Ascending aorta (tissue), 2 donors: ENCODE results near the gene DNAJB11. TPM values are rescaled to one million over a fixed set of nuclear protein-coding genes. Genes with fewer than 3 reads are reported as not detected.

ENCODE experiments used
- DNase-seq, 2 donors: peaks; one replicate each; pipeline ENCODE4 v3.0.0-alpha.2; 2019; ENCODE audit warnings: low spot score in 2 of 2
- H3K27ac ChIP-seq, 2 donors: fragments of 200-600 bp; sonication (generic); one replicate each; pipeline ENCODE4 v1.5.1; 2016 to 2017; ENCODE audit warnings: mild to moderate bottlenecking in 1 of 2
- H3K27me3 ChIP-seq: fragments of 200-600 bp; sonication (generic); one replicate; pipeline ENCODE4 v1.5.1; 2017
- H3K36me3 ChIP-seq, 2 donors: fragments of 200-600 bp; sonication (generic); one replicate each; pipeline ENCODE4 v1.5.1; 2016
- H3K4me1 ChIP-seq, 2 donors: fragments of 200-600 bp; sonication (generic); one replicate each; pipeline ENCODE4 v1.5.1; 2016 to 2017; ENCODE audit warnings: mild to moderate bottlenecking in 1 of 2
- H3K4me3 ChIP-seq, 2 donors: fragments of 200-600 bp; sonication (generic); one replicate each; pipeline ENCODE4 v1.5.1; 2016 to 2017; ENCODE audit warnings: mild to moderate bottlenecking in 1 of 2
- H3K9me3 ChIP-seq, 2 donors: fragments of 200-600 bp; sonication (generic); one replicate each; pipeline ENCODE4 v1.5.1; 2016
- CTCF ChIP-seq, 3 experiments: fragments of 200-600 bp in 2 of 3; fragments of 450-650 bp in 1 of 3; sonication (generic) in 2 of 3; IDR thresholded peaks; one replicate each; pipeline ENCODE4 v1.5.1; 2016 to 2019; ENCODE audit warnings: antibody characterized with exemption in 3 of 3, mild to moderate bottlenecking in 1 of 3, moderate library complexity in 1 of 3
- intact Hi-C: fragments of 100-400 bp; cut with DNase I; formaldehyde crosslinking; loops from one replicate; pipeline ENCODE4 v1.15.1; 2023
- total RNA-seq: library from RNA; depleted of rRNA; stranded (reverse); fragments of >200 nt; gene quantifications from one replicate; pipeline ENCODE4 v1.1.0, GENCODE V29; 2016

Gene DNAJB11
- total RNA-seq, 1 donor from 2014 or later: 31.3 TPM

GRCh38 chr3:186605561-186606545 lies 35.3 kb downstream of the DNAJB11 start:
- no peak for TF ChIP-seq CTCF (IDR thresholded peaks at IDR 0.05)
- H3K27ac ChIP-seq: no peak overlapping the region
- intact Hi-C loops: no loop called here
- H3K4me1 ChIP-seq: peaks cover 0 to 3% of the 10 kb centered on the region in 2 donors
- H3K36me3 ChIP-seq: no peaks in the 10 kb centered on the region
- no peaks in the 10 kb centered on the region for H3K27me3 ChIP-seq
- H3K9me3 ChIP-seq: no peaks in the 10 kb centered on the region
- DNase-seq: no peak
- no peak overlapping the region for H3K4me3 ChIP-seq

- intact Hi-C loops: no loop called here
- no peak for TF ChIP-seq CTCF (IDR thresholded peaks at IDR 0.05)
- no peaks in the 10 kb centered on the region for H3K36me3 ChIP-seq
- H3K27me3 ChIP-seq: no peaks in the 10 kb centered on the region
- peaks cover 0 to 3% of the 10 kb centered on the region in 2 donors for H3K4me1 ChIP-seq
- no peak overlapping the region for H3K4me3 ChIP-seq
- no peak for DNase-seq
- H3K27ac ChIP-seq: no peak overlapping the region
- H3K9me3 ChIP-seq: no peaks in the 10 kb centered on the region
These were observed 38.2 kb downstream of the DNAJB11 start for GRCh38 chr3:186608624-186609215.

- no peak overlapping the region for H3K27ac ChIP-seq
- DNase-seq: no peak
- H3K4me1 ChIP-seq: peaks cover 0 to 3% of the 10 kb centered on the region in 2 donors
- no peaks in the 10 kb centered on the region for H3K9me3 ChIP-seq
- no peak for TF ChIP-seq CTCF (IDR thresholded peaks at IDR 0.05)
- intact Hi-C loops: no loop called here
- no peaks in the 10 kb centered on the region for H3K36me3 ChIP-seq
- H3K4me3 ChIP-seq: no peak overlapping the region
- no peaks in the 10 kb centered on the region for H3K27me3 ChIP-seq
These were observed 38.8 kb downstream of the DNAJB11 start for GRCh38 chr3:186609247-186609868.

- H3K9me3 ChIP-seq: no peaks in the 10 kb centered on the region
- no peaks in the 10 kb centered on the region for H3K36me3 ChIP-seq
- H3K4me1 ChIP-seq: peaks cover 2 to 7% of the 10 kb centered on the region in 2 donors
- intact Hi-C loops: loop anchor here (10.0 kb wide), 1 partner anchor 323 kb away; the partner anchor contains the start of gene ST6GAL1
- no peak for DNase-seq
- H3K4me3 ChIP-seq: no peak overlapping the region
- no peak overlapping the region for H3K27ac ChIP-seq
- TF ChIP-seq CTCF (IDR thresholded peaks at IDR 0.05): no peak
- no peaks in the 10 kb centered on the region for H3K27me3 ChIP-seq
These were observed 41.5 kb downstream of the DNAJB11 start for GRCh38 chr3:186612065-186612464.

- H3K36me3 ChIP-seq: no peaks in the 10 kb centered on the region
- intact Hi-C loops: loop anchor here (10.0 kb wide), 1 partner anchor 322 kb away; the partner anchor contains the start of gene ST6GAL1
- H3K9me3 ChIP-seq: no peaks in the 10 kb centered on the region
- H3K27me3 ChIP-seq: no peaks in the 10 kb centered on the region
- peaks cover 2 to 4% of the 10 kb centered on the region in 2 donors for H3K4me1 ChIP-seq
- DNase-seq: no peak
- H3K4me3 ChIP-seq: no peak within 1 kb of the TSS
- H3K27ac ChIP-seq: no peak within 1 kb of the TSS
- TF ChIP-seq CTCF (IDR thresholded peaks at IDR 0.05): no peak
These were observed 42.5 kb downstream of the DNAJB11 start, which contains the start of gene AHSG for GRCh38 chr3:186612721-186613636. TSS of gene AHSG (plus strand) at chr3:186613060. CDS start at chr3:186613142, 82 bp downstream.
